ENCODE measurements around the gene CMTM8.
"Not testable (repeated sequence)": the region's sequence is repeated elsewhere in the genome, so short reads cannot be mapped to it uniquely, and the experiment has no call there.

The CMTM8 gene

DNA sequence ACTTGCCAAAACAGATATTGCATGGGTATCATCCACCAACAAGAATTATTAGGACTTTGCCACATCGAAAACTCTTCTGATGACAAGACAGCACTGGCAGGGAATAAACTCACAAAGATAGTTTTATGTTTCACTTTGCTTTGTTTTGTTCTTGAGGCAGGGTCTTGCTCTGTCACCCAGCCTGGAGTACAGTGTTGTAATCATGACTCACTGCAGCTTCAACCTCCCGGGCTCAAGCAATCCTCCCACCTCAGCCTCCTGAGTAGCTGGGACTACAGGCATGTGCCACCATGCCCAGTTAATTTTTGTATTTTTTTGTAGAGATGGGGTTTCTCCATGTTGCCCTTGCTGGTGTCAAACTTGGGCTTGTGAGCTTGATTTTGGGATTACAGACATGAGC lies 151.1 kb downstream of the CMTM8 start:
- DNase-seq = not testable (repeated sequence)

DNA sequence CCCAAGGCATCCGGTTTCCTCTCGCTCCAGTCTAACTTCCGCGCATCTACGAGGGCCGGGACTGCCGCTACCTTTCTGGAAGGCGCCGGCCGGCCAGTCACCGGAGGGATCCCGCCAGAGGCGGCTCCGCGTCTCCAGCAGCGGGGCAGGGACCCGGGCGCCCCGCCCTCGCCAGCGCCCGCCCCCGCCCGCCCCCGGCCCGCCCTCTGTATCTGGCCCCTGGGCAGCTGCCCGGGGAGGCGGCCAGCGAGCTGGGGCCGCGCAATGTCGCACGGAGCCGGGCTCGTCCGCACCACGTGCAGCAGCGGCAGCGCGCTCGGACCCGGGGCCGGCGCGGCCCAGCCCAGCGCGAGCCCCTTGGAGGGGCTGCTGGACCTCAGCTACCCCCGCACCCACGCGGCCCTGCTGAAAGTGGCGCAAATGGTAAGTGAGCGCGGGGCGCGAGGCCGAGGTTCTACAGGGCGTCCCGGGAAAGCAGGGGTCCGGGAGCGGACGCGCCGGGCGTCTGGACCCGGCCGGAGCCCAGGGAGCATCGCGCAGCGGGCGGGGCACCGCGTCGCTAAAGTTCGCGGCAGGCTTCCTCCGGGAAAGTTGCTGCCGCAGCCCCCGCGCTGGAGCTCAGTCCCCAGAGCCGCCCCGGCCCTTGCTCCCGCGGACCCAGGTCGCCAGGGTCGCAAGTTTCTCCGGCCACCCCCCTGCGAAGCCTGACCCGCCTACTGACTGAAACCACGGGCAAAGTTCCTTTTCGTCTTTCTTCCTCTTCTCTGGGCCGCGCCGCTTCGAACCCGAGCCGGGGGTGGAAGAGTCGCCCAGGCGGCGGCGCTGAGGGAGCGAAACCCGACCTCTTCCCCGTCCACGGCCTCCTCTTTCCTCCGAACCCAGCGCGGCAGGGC lies 153.4 kb downstream of the CMTM8 start, which contains the start of gene CMTM7:
TSS of gene CMTM7 (plus strand) at position 211 of the 893 bp plus-strand sequence. CDS start at position 265, 54 bp downstream.
- DNase-seq = peak; percentile 60

DNA sequence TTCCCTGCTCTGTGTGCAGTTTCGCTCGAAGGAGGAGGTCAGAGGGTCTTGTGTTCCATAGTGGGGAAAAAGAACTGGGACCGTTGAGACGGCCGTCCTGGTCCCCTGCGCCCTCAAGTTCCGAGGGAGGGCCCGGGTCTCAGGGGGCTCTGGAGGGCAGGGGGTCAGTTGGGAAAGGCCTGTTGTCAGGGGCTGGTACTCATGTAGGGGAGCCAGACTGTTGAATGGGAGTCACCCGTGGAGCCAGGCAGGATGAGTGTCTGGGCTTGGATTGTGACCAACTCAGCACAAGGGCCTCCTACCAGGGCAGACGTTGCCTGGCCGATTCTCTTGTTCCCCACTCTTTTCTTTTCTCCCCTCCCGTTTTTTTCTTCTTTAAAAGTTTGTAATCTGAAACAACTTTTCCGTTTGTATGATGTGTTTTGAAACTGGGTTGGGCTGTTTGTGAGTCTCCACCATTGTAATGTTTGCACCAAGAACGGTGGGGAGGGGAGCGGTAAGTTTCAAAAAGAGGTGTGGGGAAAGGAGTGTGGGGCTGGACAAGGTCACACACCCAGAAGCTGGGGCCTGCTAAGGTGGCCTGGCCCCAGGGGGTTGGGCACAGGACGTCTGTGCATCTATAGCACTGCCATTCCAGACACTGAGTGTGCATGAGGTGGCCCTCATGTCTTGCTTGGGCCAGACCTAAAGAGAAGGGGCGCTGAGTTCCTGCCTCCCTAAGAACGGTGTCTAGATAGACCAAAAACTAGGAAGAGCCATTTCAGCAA lies 154.2 kb downstream of the CMTM8 start:
- DNase-seq = peak; percentile 37

DNA sequence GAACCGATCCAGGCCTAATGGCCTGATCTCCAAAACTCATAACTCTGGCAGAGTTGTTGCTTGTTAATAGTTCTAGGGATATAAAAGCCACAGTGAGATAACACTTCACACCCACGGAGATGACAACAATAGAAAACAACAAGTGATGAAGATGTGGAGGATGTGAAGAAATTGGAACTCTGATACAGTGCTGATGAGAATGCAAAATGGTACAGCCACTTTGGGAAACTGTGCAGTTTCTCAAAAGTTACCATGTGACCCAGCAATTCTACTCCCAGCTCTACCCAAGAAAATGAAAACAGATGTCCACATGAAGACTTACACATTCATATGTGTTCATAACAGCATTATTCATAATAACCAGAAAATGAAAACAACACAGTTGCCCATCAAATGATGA lies 157.0 kb downstream of the CMTM8 start:
- DNase-seq = no peak

DNA sequence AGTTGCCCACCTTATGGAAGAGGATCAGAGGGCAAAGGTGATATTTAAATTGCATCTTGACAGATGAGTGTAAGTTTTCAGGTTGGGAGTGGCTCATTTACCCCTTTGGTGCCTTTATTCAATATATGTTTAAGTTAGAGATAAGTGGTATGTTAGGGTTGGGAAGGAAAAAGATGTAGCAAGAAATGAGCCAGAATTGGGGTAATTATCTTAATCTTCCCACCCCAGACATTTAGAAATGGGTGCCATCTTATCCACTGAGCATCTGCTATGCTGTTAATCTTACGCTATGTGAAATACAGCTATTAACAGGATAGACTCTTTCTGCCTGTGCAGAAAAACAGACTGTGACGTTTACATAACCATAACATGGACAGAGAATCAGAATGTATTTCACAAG lies 159.5 kb downstream of the CMTM8 start:
- DNase-seq = no peak

DNA sequence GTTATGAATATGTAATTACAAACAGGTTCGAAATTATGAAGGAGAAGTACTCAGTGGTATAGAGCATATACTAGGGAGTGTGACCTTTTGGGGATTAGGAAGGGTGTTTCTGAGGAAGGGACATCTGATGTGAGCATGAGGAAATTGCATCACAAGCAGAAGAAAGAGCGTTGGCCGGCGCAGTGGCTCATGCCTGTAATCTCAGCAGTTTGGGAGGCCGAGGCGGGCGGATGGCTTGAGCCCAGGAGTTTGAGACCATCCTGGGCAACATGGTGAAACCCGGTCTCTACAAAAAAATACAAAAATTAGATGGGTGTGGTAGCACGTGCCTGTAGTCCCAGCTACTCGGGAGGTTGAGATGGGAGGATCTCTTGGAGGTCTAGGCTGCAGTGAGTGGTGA lies 160.1 kb downstream of the CMTM8 start:
- DNase-seq = no peak

DNA sequence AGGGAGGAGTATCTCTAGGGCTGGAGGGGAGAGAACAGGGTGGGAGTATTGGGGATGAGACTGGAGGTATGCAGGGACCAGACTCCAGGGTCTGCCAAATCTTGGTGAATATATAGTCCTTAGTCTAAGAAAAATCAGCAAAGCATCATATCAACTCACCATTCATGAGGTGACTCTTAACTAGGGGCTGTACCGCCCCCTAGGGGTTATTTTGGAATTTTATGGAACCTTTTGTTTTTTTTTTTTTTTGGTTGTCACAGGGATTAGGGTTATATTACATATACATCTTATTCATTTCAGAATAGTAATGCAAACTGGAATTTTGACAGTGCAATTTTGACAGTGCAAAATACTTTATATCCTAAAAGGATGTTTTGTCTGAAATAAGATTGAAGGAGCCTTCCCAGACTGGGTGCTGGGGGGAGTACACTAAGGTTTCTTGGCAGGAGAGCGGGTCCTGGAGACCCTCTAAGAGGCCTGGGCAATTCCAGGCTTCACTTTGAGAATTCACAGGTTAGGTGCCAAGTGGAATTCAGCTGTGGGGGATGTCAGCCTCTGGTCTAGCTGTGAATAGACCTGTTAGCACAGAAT lies 160.6 kb downstream of the CMTM8 start:
- DNase-seq = no peak

DNA sequence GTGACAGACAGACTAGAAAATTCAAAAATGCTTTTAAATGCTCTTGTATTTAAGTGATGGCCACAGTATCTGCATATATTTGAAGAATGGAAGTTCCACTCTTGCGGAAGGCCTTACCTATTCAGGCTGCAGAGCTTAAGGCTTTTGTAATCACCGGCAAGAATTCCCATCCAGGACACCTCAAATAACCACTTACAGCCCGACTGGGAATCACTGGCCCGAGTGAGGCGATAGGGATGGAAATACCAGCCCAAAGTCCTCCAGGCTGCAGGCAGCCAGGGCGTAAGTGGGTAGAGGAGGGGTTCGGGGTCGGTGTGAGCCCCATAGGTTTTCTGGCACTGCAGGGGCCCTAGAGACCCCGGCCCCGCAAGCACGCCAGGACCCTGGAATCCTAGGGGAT lies 162.6 kb downstream of the CMTM8 start:
- DNase-seq = no peak

DNA sequence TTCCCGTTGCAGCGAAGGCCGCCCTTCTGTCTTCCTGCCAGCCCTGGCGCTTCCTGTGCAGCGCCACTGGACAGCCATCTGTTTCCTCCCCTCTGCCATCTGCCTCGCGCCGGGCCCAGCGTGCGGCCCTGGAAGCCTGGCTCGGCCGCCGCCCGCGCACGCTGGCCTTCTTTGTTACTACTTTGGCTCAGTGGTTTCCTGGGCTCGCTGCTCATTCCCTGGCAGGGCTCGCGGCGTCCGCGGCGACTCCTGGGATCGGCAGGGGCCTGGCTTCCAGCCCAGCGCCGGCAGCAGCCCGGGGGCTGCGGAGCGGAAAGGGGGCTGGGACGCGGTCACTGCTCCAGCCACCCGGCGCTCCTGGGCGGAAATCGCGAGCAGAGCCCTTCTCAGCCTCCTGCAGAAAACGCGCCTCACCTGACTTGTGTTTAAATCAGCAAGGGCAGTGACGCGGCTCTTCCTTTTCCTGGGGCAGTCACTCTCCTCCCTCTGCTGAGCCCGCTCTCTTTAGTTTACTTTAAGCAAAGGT lies 163.1 kb downstream of the CMTM8 start:
- DNase-seq = peak; percentile 49

DNA sequence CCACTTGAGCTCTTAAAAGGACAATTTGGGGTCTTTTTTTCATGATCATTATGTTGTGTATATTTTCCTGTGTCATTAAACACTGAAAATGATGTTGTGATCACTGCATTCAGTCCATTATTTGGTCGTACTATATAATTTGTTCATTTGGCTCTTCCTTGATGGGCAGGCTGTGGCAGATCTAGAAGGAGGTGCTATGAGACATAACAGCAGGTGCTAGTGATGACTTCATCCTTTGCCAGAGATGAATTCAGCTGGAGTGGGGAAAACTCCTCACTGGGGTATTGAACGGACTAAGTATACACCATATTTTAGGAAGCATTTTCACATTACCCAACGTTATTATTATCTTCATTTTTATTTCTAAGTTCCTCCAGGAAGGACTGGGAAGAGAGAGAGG lies 165.2 kb downstream of the CMTM8 start:
- no peak for DNase-seq

DNA sequence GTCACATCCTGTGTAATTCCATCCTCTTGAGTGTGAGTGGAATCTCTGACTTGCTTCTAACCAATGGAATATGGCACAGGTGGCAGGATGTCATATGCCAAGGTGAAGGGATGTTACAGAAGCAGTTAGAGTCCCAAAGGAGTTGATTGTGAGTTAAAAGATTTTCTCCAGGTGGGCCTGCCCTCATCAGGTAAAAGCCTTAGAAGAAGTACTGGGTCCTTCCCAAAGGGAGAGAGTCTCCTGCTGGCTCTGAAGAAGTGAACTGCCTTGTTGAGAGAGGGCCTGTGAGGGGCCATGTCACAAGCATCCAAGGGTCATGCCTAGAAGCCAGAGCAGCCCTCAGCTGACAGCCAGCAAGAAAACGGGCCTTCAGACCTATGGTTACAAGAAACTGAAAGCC lies 166.2 kb downstream of the CMTM8 start:
- no peak for DNase-seq

DNA sequence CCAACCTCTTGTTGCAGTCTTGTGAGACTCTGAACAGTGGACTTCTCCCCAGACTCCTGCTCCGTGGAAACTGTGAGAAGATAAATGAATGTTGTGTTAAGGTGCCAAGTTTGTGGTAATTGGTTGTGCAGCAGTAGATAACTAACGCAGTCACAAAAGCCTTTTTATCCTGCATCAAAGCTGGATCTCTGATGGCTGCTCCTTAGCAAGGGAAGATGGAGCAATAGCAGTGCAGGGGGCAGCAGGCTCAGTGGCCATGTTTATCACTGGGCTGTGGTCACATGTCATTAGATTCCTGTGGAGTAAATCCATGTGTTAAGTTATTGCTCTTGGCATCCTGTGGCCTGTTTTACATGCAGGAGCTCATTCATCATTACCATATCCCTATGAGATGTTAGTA lies 166.7 kb downstream of the CMTM8 start:
- no peak for DNase-seq

DNA sequence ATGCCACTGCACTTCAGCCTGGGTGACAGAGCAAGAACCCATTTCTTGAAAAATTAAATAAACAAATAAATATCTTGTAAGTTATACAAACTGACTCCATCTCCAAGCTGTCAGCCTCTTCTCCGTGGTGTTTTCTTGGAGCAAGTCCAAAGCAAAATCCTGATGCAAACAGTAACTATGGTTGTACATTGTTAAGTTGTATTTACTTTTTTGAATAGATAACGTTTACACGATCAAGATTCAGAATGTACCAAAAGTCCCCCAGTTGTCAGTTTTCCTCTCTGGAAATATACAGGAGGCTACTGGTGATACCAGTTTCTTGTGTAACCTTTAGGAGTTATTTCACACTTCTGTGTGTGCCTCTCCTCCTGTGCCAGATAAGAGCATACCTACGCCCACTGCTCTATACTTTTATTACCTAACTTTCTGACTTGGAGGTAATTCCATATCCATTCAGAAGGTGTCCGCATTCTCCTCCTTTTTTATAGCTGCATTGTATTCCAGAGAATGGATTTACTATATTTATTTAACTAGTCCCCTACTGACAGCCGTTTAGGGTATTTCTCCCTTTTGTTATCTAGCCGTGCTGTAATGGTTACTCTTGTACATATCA lies 167.3 kb downstream of the CMTM8 start:
- no peak for DNase-seq

DNA sequence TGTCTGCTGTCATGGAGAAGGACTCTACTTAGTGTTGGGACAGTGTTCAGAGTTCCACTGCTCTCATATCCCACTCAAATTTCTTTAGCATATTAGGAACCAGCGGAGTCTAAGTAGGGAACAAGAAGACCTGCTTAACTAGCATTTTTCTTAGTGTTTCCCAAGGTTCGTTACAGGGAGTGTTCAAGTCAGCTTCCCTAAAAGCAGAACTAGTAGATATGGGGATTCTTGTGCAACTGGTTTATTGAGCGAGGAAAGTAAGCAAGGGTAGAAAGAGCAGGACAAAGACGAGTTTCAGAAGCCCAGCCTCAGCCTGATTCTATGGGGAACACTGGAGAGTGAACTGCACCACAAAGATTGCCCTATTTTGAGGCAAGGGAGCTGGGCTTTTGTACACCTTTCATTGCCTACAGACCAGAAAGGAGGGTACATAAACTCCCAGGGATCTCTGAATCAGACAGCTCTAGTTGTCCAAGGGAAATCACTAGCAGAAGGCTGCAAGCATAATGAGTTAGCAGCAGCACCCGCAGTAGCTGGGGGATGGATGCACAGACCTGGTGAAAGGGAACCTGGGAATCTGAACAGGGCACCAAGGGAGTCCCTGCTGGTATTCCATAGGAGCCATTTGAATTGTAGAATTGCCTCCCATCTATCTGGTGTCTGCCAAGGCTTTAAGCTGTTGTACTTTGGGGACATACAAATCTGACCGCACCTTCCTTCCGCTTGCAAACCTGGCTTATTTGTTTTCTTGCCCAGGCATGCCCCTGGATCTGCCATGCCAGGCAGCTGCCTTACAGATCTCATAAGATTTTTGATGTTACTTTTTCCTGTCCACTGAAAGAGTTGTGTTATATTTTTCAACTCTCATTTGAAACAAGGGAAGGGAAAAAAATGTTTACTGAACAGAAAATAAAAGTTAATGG lies 168.3 kb downstream of the CMTM8 start:
- DNase-seq = no peak

DNA sequence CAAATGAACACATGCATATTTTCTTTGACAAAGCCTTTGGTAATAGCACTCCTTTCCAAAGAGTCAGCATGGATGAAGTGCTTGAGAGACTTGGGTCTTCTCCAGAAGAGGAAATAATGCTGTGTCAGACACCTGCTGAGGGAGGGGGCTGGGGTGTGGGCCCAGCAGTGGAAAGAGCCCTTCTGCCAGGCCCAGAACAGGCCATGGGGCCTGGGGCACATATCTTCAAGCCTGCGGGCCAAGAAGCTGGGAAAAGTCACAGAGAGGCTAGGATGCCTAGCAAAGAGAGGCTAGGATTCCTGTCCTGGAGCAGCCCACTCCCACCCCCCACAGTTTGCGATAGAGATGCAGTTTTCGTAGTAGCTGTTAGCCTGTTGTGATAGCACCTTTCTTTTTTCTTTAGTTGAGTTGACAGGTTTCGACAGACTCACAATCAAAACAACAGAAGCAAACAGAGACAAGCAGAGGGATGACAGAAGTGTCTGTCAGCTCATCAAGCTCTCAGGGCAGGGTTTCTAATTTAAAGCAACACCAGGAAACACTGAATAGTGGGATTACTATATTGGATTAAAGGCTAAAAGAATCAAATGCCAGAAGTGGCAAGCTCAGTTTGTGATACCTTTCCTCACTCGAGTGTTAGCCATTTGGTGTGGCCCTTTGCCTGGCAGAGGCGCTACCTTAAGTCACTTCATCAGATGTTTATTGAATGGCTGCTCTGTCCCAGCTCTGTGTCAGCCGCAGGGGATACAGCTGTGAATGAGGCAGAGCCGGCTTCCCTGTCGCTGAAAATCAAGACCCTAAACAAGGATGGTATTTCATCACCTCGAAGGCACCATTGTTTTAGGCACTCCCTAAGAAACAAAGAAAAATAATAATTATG lies 172.1 kb downstream of the CMTM8 start:
- DNase-seq = no peak

DNA sequence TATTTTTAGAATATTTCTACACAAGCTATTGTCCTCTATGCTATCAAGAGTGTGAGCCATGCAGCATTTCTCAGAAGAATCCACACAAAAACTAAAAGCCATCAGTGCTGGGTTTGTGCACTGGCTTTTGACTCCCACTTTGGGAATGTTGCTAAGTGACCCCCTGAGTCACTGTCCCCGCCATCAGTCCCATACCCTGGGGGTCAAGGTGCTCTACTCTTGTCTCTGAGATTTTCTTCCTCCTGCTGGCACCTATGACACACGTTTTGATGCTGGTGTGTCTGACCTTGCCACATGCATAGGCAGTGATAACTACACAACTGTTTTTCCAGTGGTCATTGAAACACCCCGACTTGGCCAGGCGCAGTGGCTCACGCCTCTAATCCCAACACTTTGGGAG lies 173.0 kb downstream of the CMTM8 start:
- DNase-seq = no peak

DNA sequence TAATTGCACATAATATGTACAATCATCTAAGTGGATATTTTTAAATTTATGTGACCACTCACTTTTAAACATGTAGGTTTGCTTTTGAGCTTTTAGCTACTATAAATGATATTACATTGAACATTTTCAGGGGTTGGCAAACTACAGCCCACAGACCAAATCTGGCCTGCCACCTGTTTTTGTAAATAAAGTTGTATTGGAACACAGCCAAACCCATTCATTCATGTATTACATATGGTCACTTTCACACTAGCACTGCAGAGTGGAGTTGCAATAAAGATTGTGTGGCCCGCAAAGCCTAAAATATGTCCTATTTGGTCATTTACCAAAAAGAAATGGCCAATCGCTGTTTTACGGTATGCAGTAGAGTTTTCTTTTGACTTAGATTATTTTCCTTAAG lies 174.4 kb downstream of the CMTM8 start:
- no peak for DNase-seq

DNA sequence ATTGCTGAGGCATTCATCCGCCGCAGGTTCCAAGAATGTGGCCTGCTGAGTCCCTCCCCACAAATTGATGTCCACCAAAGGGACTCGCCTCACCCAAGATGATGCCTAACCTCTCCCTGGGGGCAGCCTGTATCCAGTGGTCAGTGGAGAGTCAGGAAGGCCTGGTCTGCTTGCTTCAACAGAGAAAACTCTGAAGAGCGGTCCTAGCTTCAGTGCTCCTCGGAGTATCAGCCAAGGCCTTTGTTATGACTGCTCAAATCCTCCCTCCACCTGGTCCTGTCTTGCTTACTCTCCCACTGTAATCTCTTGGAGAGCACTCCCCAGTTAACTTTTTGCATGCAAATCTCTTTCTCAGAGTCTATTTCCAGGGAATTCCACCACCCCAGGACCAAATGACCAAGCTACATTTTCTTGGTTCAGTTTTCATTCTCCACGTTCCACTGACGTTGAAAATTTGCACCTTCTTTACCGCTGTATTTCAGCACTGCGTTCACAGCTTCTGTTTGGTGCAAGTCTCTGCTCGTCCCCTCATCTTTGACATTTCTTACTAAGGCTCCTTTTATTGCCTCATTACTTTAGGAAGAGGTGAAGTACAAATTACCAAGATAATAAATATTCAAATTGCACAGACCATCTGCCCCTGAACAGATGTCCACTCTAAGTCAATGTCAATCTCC lies 175.5 kb downstream of the CMTM8 start:
- no peak for DNase-seq

DNA sequence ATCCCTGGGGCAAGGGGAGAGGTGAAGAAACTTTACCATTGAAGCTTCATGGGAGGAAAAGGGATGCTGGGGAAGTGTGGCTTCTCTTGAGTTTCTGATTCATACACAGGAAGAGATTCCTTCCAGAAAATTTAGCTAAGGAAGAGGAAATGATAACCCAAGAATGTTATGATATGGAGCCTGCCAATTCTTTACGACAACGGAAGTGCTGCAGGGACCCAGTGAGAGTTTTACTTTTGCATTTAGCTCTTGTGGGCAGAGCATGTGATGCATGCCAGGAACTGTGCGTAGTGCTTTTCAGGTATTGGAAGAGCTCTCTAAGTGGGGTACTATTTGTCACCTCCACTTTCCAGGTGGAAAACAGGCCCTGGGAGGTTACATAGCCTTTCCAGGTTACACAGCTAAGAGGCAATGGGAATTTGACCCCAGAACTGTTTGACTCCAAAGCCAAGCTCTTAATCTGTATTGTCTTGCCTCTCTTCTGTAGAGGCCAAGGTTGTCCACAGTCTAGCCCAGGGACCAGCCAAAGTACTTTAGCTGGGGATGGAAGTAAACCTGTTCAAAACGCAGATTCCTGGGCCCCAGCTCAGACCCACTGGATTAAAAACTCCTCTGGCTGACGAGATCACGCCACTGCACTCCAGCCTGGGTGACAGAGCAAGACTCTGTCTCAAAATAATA lies 176.2 kb downstream of the CMTM8 start:
- DNase-seq = no peak

DNA sequence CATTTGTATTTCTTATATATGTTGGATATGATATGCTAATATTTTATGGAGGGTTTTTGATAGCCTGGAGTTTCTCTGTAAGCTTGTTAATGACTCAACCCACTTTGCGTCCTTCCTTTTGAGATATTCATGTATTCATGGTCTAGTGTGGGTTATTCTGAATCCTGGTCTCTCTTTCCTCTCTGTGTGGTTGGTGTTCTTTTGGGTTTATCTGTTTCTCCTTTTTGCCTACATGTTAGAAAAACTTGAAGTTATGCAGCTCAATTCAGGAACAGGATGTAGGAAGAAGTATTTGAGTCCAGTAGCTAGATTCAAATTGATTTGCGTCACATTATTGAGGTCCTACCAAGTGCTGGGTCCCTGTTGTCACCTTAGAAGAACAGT lies 181.3 kb downstream of the CMTM8 start:
- no peak for DNase-seq

Measured in stimulated activated CD4-positive, alpha-beta T cell treated with anti-CD3 and anti-CD28 coated beads, Interleukin-1b, Interleukin-23, amount 100 ng/mL, for 48 hours (primary cell).